IPS-11a (cell line): ENCODE data around the gene KLRC2.
"Not testable (repeated sequence)": the region's sequence is repeated elsewhere in the genome, so short reads cannot be mapped to it uniquely, and the experiment has no call there.

ENCODE experiments used
- H3K4me3 ChIP-seq: one replicate; pipeline ENCODE4 v1.5.1; 2013; ENCODE audit warnings: low read depth, low read length, control low read depth

Gene KLRC2

GRCh38 chr12:10435816-10436215 is at the start of gene KLRC2:
KLRC2 (minus strand) TSS chr12:10436010; CDS start chr12:10435986, 24 bp downstream.
- H3K4me3 ChIP-seq, result not testable (repeated sequence)

GRCh38 chr12:10481901-10482300 is 46.1 kb upstream of the KLRC2 start:
- not testable (repeated sequence) for H3K4me3 ChIP-seq

- not testable (repeated sequence) for H3K4me3 ChIP-seq
Measured at GRCh38 chr12:10472808-10473207, 37.0 kb upstream of the KLRC2 start.

- no peak overlapping the region for H3K4me3 ChIP-seq
Measured at GRCh38 chr12:10469701-10470100, 33.9 kb upstream of the KLRC2 start.

- no peak overlapping the region for H3K4me3 ChIP-seq
Measured at GRCh38 chr12:10466311-10466710, 30.5 kb upstream of the KLRC2 start.

- no peak overlapping the region for H3K4me3 ChIP-seq
Measured at GRCh38 chr12:10457760-10458159, 21.9 kb upstream of the KLRC2 start.

- H3K4me3 ChIP-seq, result no peak overlapping the region
Measured at GRCh38 chr12:10456856-10457255, 21.0 kb upstream of the KLRC2 start.

GRCh38 chr12:10455766-10456165 is 20.0 kb upstream of the KLRC2 start:
- no peak overlapping the region for H3K4me3 ChIP-seq

- H3K4me3 ChIP-seq, result no peak overlapping the region
Measured at GRCh38 chr12:10454531-10454930, 18.7 kb upstream of the KLRC2 start.

- H3K4me3 ChIP-seq, result no peak within 1 kb of the TSS
Measured at GRCh38 chr12:10453156-10453555, 17.3 kb upstream of the KLRC2 start, which contains the start of gene KLRC1. KLRC1 (minus strand) TSS chr12:10453377; CDS start chr12:10451156, 2,221 bp downstream.

- no peak overlapping the region for H3K4me3 ChIP-seq
Measured at GRCh38 chr12:10448236-10448635, 12.4 kb upstream of the KLRC2 start.

GRCh38 chr12:10446052-10446451 is 10.2 kb upstream of the KLRC2 start:
- H3K4me3 ChIP-seq, result not testable (repeated sequence)

GRCh38 chr12:10441144-10441543 is 5.3 kb upstream of the KLRC2 start:
- H3K4me3 ChIP-seq, result not testable (repeated sequence)

- not testable (repeated sequence) for H3K4me3 ChIP-seq
Measured at GRCh38 chr12:10439608-10440274, 3.9 kb upstream of the KLRC2 start.

- H3K4me3 ChIP-seq, result not testable (repeated sequence)
Measured at GRCh38 chr12:10437601-10438000, 1.8 kb upstream of the KLRC2 start.

- not testable (repeated sequence) for H3K4me3 ChIP-seq
Measured at GRCh38 chr12:10430623-10431022, 5.2 kb downstream of the KLRC2 start.

- not testable (repeated sequence) for H3K4me3 ChIP-seq
Measured at GRCh38 chr12:10425938-10426337, 9.9 kb downstream of the KLRC2 start.

GRCh38 chr12:10424260-10424899 is 11.4 kb downstream of the KLRC2 start:
- not testable (repeated sequence) for H3K4me3 ChIP-seq

- not testable (repeated sequence) for H3K4me3 ChIP-seq
Measured at GRCh38 chr12:10422159-10422558, 13.7 kb downstream of the KLRC2 start.

GRCh38 chr12:10420334-10420733 is 15.5 kb downstream of the KLRC2 start, which contains the start of gene KLRC3:
KLRC3 (minus strand) TSS chr12:10420595; CDS start chr12:10420550, 45 bp downstream.
- not testable (repeated sequence) for H3K4me3 ChIP-seq

GRCh38 chr12:10409392-10409791 is 26.4 kb downstream of the KLRC2 start, which contains the start of gene KLRC4:
KLRC4 (minus strand) TSS chr12:10409757; CDS start chr12:10409575, 182 bp downstream.
- H3K4me3 ChIP-seq, result no peak within 1 kb of the TSS

GRCh38 chr12:10408842-10409241 is 27.0 kb downstream of the KLRC2 start:
- H3K4me3 ChIP-seq, result no peak overlapping the region
